Muscle layer of colon (tissue), 2 donors: ENCODE results near the gene RPTOR.

Source experiments
- H3K27ac ChIP-seq: one replicate; pipeline ENCODE4 v1.7.0; 2013; ENCODE audit warnings: low read depth, mild to moderate bottlenecking, low read length, moderate library complexity
- H3K27me3 ChIP-seq, 2 donors: one replicate each; pipeline ENCODE4 v1.7.0; 2013; ENCODE audit warnings: low read length in 2 of 2, mild to moderate bottlenecking in 2 of 2; ENCODE audit not compliant: insufficient read depth in 2 of 2, control insufficient read depth in 1 of 2
- H3K36me3 ChIP-seq: one replicate; pipeline ENCODE4 v1.7.0; 2013; ENCODE audit warnings: mild to moderate bottlenecking, low read length; ENCODE audit not compliant: insufficient read depth
- H3K4me1 ChIP-seq: one replicate; pipeline ENCODE4 v1.7.0; 2013; ENCODE audit warnings: mild to moderate bottlenecking, low read length; ENCODE audit not compliant: insufficient read depth
- H3K4me3 ChIP-seq, 2 donors: one replicate each; pipeline ENCODE4 v1.7.0; 2013; ENCODE audit warnings: low read length in 2 of 2, low read depth in 1 of 2, mild to moderate bottlenecking in 1 of 2, moderate library complexity in 1 of 2
- H3K9ac ChIP-seq: one replicate; pipeline ENCODE4 v1.7.0; 2013; ENCODE audit warnings: low read length
- H3K9me3 ChIP-seq: one replicate; pipeline ENCODE4 v1.7.0; 2013; ENCODE audit warnings: mild to moderate bottlenecking, low read length
- donor health status: abdominal sarcoma.
- donor health status: Adenocarcinoma of cecum.

The RPTOR gene

GRCh38 chr17:80798595-80799537 lies 254.2 kb downstream of the RPTOR start:
- peaks cover 2% of the 10 kb centered on the region for H3K4me1 ChIP-seq
- H3K9ac ChIP-seq: no peak overlapping the region
- no peak overlapping the region for H3K27ac ChIP-seq
- H3K9me3 ChIP-seq: no peaks in the 10 kb centered on the region
- no peaks in the 10 kb centered on the region for H3K36me3 ChIP-seq
- no peaks in the 10 kb centered on the region for H3K27me3 ChIP-seq
- no peak overlapping the region for H3K4me3 ChIP-seq

- no peaks in the 10 kb centered on the region for H3K27me3 ChIP-seq
- no peaks in the 10 kb centered on the region for H3K9me3 ChIP-seq
- no peaks in the 10 kb centered on the region for H3K4me1 ChIP-seq
- H3K4me3 ChIP-seq: no peak overlapping the region
- H3K9ac ChIP-seq: no peak overlapping the region
- H3K36me3 ChIP-seq: no peaks in the 10 kb centered on the region
- no peak overlapping the region for H3K27ac ChIP-seq
These were observed 255.2 kb downstream of the RPTOR start for GRCh38 chr17:80799538-80800480.

- Histone ChIP-seq H3K27me3 (no peaks in the 10 kb centered on the region), H3K27ac (no peak overlapping the region), H3K4me3 (no peak overlapping the region), H3K36me3 (no peaks in the 10 kb centered on the region), H3K9ac (no peak overlapping the region), H3K9me3 (no peaks in the 10 kb centered on the region), H3K4me1 (no peaks in the 10 kb centered on the region)
These were observed 256.1 kb downstream of the RPTOR start for GRCh38 chr17:80800481-80801391.

- no peaks in the 10 kb centered on the region for H3K36me3 ChIP-seq
- H3K9me3 ChIP-seq: no peaks in the 10 kb centered on the region
- no peak overlapping the region for H3K4me3 ChIP-seq
- no peak overlapping the region for H3K27ac ChIP-seq
- H3K4me1 ChIP-seq: no peaks in the 10 kb centered on the region
- H3K9ac ChIP-seq: no peak overlapping the region
- no peaks in the 10 kb centered on the region for H3K27me3 ChIP-seq
These were observed 258.2 kb downstream of the RPTOR start for GRCh38 chr17:80802626-80803450.

GRCh38 chr17:80803451-80804428 lies 259.1 kb downstream of the RPTOR start:
- Histone ChIP-seq H3K27ac (no peak overlapping the region), H3K9me3 (no peaks in the 10 kb centered on the region), H3K4me1 (no peaks in the 10 kb centered on the region), H3K36me3 (no peaks in the 10 kb centered on the region), H3K27me3 (no peaks in the 10 kb centered on the region), H3K4me3 (no peak overlapping the region), H3K9ac (no peak overlapping the region)

GRCh38 chr17:80804466-80804865 lies 259.8 kb downstream of the RPTOR start:
- Histone ChIP-seq H3K27me3 (no peaks in the 10 kb centered on the region), H3K9me3 (no peaks in the 10 kb centered on the region), H3K9ac (no peak overlapping the region), H3K27ac (no peak overlapping the region), H3K4me3 (no peak overlapping the region), H3K36me3 (no peaks in the 10 kb centered on the region), H3K4me1 (no peaks in the 10 kb centered on the region)

GRCh38 chr17:80805032-80805751 lies 260.6 kb downstream of the RPTOR start:
- Histone ChIP-seq H3K4me1 (no peaks in the 10 kb centered on the region), H3K27me3 (no peaks in the 10 kb centered on the region), H3K9ac (no peak overlapping the region), H3K36me3 (no peaks in the 10 kb centered on the region), H3K4me3 (no peak overlapping the region), H3K9me3 (no peaks in the 10 kb centered on the region), H3K27ac (no peak overlapping the region)

GRCh38 chr17:80807014-80807413 lies 262.4 kb downstream of the RPTOR start:
- H3K27ac ChIP-seq: no peak overlapping the region
- H3K4me3 ChIP-seq: no peak overlapping the region
- no peaks in the 10 kb centered on the region for H3K36me3 ChIP-seq
- no peak overlapping the region for H3K9ac ChIP-seq
- H3K4me1 ChIP-seq: no peaks in the 10 kb centered on the region
- H3K9me3 ChIP-seq: no peaks in the 10 kb centered on the region
- no peaks in the 10 kb centered on the region for H3K27me3 ChIP-seq

GRCh38 chr17:80807882-80808281 lies 263.2 kb downstream of the RPTOR start:
- Histone ChIP-seq H3K4me1 (no peaks in the 10 kb centered on the region), H3K27ac (no peak overlapping the region), H3K9ac (no peak overlapping the region), H3K36me3 (no peaks in the 10 kb centered on the region), H3K4me3 (no peak overlapping the region), H3K9me3 (no peaks in the 10 kb centered on the region), H3K27me3 (no peaks in the 10 kb centered on the region)
